Dendritic cell treated with granulocyte-macrophage colony-stimulating factor and Interleukin-4, amounts not matched to agents 40 ng/mL and 50 ng/mL, for 4 days (primary cell): ENCODE data around the gene CACNA1C.

Experiments
- H3K27ac Mint-ChIP-seq: one replicate; pipeline ENCODE4 v1.8.0; 2022; ENCODE audit warnings: mild to moderate bottlenecking, mixed read lengths
- H3K27me3 Mint-ChIP-seq: one replicate; pipeline ENCODE4 v1.8.0; 2022; ENCODE audit warnings: mild to moderate bottlenecking, mixed read lengths
- H3K36me3 Mint-ChIP-seq: one replicate; pipeline ENCODE4 v1.8.0; 2022; ENCODE audit warnings: low read depth, mixed read lengths
- H3K4me1 Mint-ChIP-seq: one replicate; pipeline ENCODE4 v1.8.0; 2022; ENCODE audit warnings: low read depth, mixed read lengths
- H3K4me3 Mint-ChIP-seq: one replicate; pipeline ENCODE4 v1.8.0; 2022; ENCODE audit warnings: mild to moderate bottlenecking, moderate library complexity, mixed read lengths
- H3K9me3 Mint-ChIP-seq: one replicate; pipeline ENCODE4 v1.8.0; 2022; ENCODE audit warnings: mixed read lengths
- intact Hi-C: fragments of 100-400 bp; cut with micrococcal nuclease; formaldehyde crosslinking; loops from one replicate; pipeline ENCODE4 v1.15.0; 2022

Gene CACNA1C

GRCh38 chr12:2195085-2195484 is 142.3 kb downstream of the CACNA1C start:
- peaks cover 8% of the 10 kb centered on the region for H3K4me1 Mint-ChIP-seq
- H3K9me3 Mint-ChIP-seq: no peaks in the 10 kb centered on the region
- H3K36me3 Mint-ChIP-seq: no peaks in the 10 kb centered on the region
- H3K27me3 Mint-ChIP-seq: no peaks in the 10 kb centered on the region
- H3K4me3 Mint-ChIP-seq: no peak overlapping the region
- intact Hi-C loops: no loop called here
- no peak overlapping the region for H3K27ac Mint-ChIP-seq

DNA sequence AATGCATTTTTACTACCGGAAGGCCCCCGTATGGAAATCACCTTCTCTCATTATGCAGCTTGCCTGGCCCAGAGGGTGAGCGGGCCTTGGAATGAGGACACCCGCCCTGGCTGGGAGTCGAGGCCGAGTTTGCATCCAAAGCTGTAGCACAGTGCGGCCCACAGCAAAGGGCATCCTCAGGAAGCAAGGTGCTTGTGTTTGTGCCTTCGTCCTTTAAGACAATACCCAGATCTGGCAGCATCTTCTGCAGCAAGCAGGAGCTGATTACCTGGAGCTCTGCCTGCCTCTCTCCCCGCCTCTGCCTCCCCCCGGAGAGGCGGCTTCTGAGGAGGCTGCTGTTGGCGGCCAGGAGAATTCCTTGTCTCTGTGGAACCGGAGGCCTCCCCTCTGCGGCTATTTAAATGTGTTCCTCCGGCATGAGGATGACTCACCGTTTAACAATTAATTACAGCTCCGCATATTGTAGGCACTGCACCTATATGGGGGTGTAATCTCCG is 145.3 kb downstream of the CACNA1C start:
- intact Hi-C loops: no loop called here
- H3K27me3 Mint-ChIP-seq: no peaks in the 10 kb centered on the region
- no peak overlapping the region for H3K4me3 Mint-ChIP-seq
- H3K4me1 Mint-ChIP-seq: peaks cover 8% of the 10 kb centered on the region
- no peaks in the 10 kb centered on the region for H3K9me3 Mint-ChIP-seq
- H3K27ac Mint-ChIP-seq: no peak overlapping the region
- no peaks in the 10 kb centered on the region for H3K36me3 Mint-ChIP-seq

GRCh38 chr12:2198542-2198941 is 145.8 kb downstream of the CACNA1C start:
- peaks cover 8% of the 10 kb centered on the region for H3K4me1 Mint-ChIP-seq
- H3K27me3 Mint-ChIP-seq: no peaks in the 10 kb centered on the region
- no peaks in the 10 kb centered on the region for H3K36me3 Mint-ChIP-seq
- no peak overlapping the region for H3K27ac Mint-ChIP-seq
- no peak overlapping the region for H3K4me3 Mint-ChIP-seq
- intact Hi-C loops: no loop called here
- no peaks in the 10 kb centered on the region for H3K9me3 Mint-ChIP-seq

DNA sequence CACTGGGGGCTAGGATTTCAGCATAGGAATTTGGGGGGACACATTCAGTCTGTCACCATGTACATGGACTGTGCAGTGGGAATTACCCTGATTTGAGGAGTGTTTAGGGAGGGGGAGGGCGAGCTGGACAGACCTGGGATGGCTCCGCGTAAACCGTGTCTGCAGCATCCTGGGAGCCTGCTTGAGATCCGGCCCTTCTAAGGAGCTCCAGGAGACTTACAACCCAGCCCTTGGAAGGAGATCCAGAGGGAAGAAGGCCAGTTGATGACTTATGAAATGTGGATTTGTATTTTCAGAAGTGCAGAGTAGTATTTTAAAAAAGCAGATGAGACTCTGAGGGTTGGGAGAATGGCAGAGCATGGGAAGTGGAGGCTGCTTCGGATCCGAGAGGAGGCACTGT is 153.2 kb downstream of the CACNA1C start:
- no peaks in the 10 kb centered on the region for H3K9me3 Mint-ChIP-seq
- H3K4me1 Mint-ChIP-seq: no peaks in the 10 kb centered on the region
- H3K27ac Mint-ChIP-seq: no peak overlapping the region
- intact Hi-C loops: no loop called here
- no peaks in the 10 kb centered on the region for H3K27me3 Mint-ChIP-seq
- no peak overlapping the region for H3K4me3 Mint-ChIP-seq
- no peaks in the 10 kb centered on the region for H3K36me3 Mint-ChIP-seq

DNA sequence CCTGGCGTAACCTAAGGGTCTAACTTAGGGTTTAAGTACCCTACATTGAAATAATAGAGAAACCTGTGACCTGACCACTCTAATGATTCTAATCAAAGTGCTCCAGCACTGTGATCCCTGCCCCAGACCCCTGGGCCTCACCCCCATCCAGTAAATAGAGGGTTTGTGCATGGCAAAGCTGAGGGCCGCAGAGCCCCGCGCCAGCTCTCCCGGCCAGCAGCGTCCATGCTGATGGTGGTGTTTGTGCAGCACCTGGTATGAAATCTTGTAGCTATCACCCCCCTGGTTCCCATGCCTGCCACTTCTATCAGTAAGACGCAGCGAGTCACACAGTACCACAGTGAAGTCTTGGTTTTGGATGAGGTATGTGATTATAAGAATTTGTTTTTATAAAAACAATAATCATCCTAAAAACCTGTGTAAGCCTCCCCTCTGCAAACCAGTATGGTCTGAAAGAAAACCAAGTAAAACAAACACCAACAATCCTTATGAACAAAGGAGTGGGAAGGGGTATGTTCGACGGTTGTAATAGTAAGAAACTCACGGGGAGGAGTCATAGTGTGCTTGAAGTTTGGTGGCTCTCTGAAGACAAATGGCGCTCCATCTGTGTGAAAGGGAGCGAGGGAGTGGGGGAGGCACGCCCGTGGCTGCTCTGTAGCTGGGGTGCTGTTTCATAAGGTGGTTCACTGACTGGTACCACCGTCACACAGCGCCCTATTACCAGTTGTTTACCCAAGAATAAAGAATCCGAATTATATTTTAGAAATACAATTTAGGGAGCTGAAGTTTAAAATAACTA is 156.2 kb downstream of the CACNA1C start:
- no peaks in the 10 kb centered on the region for H3K36me3 Mint-ChIP-seq
- no peaks in the 10 kb centered on the region for H3K9me3 Mint-ChIP-seq
- no peaks in the 10 kb centered on the region for H3K4me1 Mint-ChIP-seq

DNA sequence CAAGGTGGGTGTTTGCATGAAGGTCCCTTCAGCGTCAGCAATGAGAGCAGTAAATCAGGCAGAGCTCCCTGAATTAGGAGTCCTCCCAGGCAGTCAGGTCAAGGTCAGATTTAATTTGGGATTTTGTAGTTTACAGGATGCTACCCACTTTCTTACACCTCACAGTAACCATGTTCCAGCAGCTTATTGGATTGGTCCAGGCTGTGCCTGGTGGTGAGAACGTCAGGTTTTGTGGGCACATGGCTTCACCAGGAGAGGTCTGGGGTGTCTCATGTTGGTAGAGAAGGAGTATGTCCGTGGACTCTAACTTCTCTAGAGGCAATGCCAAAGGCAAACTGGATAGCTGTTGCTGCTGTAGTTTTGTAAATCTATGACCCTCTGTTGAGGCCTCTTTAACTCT is 158.3 kb downstream of the CACNA1C start:
- H3K4me1 Mint-ChIP-seq: no peaks in the 10 kb centered on the region
- intact Hi-C loops: no loop called here
- H3K4me3 Mint-ChIP-seq: no peak overlapping the region
- peaks cover 5% of the 10 kb centered on the region for H3K27me3 Mint-ChIP-seq
- no peaks in the 10 kb centered on the region for H3K9me3 Mint-ChIP-seq
- H3K36me3 Mint-ChIP-seq: no peaks in the 10 kb centered on the region
- H3K27ac Mint-ChIP-seq: no peak overlapping the region

More for the DNA sequence above, 156.2 kb downstream of the CACNA1C start:
- Mint-ChIP-seq H3K27ac (no peak overlapping the region), H3K27me3 (peaks cover 5% of the 10 kb centered on the region), H3K4me3 (no peak overlapping the region)
- intact Hi-C loops: no loop called here

GRCh38 chr12:2212537-2212936 is 159.8 kb downstream of the CACNA1C start:
- Mint-ChIP-seq H3K4me3 (no peak overlapping the region), H3K4me1 (no peaks in the 10 kb centered on the region), H3K36me3 (no peaks in the 10 kb centered on the region), H3K27ac (no peak overlapping the region), H3K27me3 (peaks cover 5% of the 10 kb centered on the region), H3K9me3 (no peaks in the 10 kb centered on the region)
- intact Hi-C loops: no loop called here

DNA sequence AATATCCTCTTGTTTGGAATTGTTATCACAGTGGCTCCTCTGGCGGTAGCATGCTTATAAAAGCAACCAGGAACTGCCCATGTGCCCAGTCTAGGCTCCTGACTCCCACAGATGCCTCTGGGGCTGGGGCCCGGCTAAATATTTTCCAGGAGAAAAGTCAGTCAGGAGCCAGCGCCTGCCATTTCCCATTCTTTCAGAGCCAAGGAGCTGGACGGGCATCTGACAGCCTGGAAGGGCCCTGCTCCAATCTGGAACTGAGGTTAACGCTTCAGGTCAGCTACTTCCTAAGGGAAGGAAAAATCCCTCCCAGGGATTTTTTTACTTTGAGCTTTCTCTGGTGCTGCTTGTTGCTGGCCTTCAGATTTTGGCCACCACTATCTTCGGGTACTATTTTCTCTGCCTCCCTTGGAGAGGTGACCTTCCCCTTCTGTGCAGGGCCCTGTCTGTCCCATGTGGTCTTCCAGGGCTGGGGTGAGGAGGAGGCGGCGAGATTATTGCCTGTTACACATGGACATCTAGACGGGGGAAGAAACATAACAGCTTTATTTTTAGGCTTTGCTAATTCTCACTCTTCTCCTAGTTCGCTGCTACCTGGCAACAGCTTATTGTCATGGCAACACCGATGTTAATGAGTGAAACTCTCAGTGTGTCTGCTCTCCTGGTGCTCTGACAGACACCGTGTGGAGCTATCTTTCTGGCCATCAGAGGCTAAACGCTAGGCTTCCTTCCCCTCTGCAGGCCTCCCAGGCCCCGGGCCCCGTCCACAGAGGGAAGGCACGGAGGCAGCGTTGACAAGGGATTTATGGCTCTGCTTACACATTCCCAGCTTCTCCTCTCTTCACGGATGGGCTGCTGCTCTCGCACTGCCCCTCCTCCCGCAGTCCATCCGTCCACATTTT is 160.4 kb downstream of the CACNA1C start:
- intact Hi-C loops: no loop called here
- Mint-ChIP-seq H3K27ac (no peak overlapping the region), H3K36me3 (no peaks in the 10 kb centered on the region), H3K4me3 (no peak overlapping the region), H3K9me3 (no peaks in the 10 kb centered on the region), H3K4me1 (no peaks in the 10 kb centered on the region), H3K27me3 (peaks cover 5% of the 10 kb centered on the region)

DNA sequence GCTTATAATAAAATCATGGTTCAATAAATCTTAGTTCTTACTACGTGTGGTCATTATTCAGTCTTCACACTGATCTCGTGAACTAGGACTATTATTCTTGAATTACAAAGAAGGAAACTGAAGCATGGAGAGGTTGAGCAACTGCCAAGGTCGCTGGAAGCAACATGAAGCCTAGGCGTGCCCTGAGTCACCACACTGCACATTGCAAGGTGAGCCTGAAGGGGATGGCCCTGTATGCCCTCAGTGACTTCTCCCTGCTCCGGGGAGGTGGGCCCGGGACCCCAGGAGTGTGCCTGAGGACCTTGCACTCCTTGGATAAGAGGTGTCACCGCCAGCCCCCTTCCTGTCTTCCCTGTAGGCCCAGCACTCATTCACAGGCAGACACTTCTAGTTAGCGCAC is 161.6 kb downstream of the CACNA1C start:
- Mint-ChIP-seq H3K4me1 (no peaks in the 10 kb centered on the region), H3K36me3 (no peaks in the 10 kb centered on the region), H3K4me3 (no peak overlapping the region), H3K27me3 (peaks cover 5% of the 10 kb centered on the region), H3K27ac (no peak overlapping the region), H3K9me3 (no peaks in the 10 kb centered on the region)
- intact Hi-C loops: no loop called here

DNA sequence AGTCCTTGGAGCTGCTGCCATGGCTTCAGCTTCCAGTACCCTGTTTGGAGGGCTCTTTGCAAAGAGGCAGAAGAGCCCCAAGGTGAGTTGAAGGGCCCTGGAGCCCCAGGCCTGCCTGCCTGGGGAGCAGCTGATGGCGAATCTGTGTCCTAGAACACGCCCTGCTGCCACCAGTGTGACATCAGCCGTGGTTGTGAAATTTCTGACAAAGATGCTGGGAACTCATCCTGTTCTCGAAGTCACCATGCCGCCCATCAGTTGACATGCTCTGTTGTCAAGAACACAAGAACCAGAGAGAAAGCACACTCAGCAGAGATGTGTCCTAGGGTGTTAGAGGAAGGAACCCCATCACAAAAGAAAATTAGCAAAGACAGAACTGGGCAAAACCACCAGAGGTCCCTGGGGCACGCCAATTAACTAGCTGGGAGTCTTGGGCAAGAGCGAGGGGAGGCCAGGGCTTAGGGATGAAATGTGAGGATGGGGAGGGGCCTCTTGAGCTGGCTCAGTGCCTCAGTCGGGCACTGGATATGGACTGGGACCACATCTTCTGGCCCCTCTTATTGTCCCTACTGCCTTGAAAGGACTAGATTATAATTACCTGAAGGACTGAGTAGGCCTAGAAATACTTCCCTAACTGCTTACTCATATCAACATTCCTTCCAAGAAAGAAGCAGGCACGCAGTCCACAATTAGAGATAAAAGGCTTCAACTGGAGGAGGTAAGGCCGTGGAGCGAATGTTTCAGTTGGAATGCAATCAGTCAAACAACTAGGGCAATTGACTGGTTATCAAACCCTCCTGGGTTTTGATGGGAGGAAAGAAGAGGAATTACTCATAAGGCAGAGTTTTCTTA is 163.1 kb downstream of the CACNA1C start:
- Mint-ChIP-seq H3K27me3 (peaks cover 5% of the 10 kb centered on the region), H3K36me3 (no peaks in the 10 kb centered on the region), H3K9me3 (no peaks in the 10 kb centered on the region), H3K27ac (no peak overlapping the region), H3K4me1 (no peaks in the 10 kb centered on the region), H3K4me3 (no peak overlapping the region)
- intact Hi-C loops: no loop called here

DNA sequence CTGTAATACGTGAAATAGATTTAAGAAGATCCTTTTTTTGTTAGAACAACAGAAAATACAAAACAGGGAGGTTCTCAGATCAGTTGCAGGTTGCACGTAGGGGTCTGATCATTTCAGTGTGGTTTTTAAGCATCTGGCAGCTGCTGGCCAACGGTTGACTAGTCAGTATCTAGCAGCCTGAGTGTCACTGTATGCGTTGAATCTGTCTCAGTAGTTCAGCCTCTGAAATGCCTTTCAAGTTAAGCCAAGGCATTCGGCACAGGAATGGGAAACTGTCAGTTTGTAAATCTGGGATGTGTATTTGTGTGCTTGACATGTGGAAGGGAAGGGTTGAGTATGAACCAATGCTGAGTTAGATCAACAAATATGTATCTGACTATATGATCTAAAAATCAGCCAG is 165.9 kb downstream of the CACNA1C start:
- Mint-ChIP-seq H3K4me3 (no peak overlapping the region), H3K27ac (no peak overlapping the region), H3K4me1 (no peaks in the 10 kb centered on the region), H3K27me3 (peaks cover 2% of the 10 kb centered on the region), H3K9me3 (no peaks in the 10 kb centered on the region), H3K36me3 (no peaks in the 10 kb centered on the region)
- intact Hi-C loops: no loop called here

DNA sequence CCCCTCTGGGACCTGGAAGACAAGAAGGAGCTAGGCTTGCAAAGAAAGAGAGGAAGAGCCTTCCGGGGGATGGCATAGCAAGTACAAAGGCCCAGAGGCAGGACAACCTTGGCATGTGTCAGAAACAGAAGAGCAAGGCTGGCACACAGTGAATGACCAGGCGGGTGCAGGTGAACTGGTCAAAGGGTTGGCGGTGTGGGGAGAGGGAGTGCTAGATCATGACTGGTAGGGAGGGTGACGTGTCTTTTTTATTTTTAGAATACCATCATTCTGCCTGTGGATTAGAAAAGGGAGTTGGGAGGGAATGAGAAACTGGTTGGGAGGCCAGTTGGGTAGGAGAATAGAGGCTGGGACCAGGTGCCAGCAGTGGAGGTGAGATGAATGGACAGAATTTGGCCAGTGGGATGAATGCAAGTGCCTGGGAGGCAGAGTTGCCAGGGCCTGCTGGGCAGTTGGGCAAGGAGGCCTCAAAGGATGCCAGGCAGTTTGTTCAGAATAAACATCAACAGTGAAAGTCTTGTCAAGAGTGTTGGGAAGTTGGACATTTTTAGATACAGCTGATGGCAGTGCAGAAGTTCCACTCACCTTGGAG is 168.3 kb downstream of the CACNA1C start:
- intact Hi-C loops: no loop called here
- no peaks in the 10 kb centered on the region for H3K9me3 Mint-ChIP-seq
- H3K4me1 Mint-ChIP-seq: no peaks in the 10 kb centered on the region
- H3K4me3 Mint-ChIP-seq: no peak overlapping the region
- no peak overlapping the region for H3K27ac Mint-ChIP-seq
- H3K36me3 Mint-ChIP-seq: no peaks in the 10 kb centered on the region
- H3K27me3 Mint-ChIP-seq: no peaks in the 10 kb centered on the region

- Mint-ChIP-seq H3K4me3 (no peak overlapping the region), H3K27me3 (peaks cover 3% of the 10 kb centered on the region), H3K9me3 (no peaks in the 10 kb centered on the region), H3K27ac (no peak overlapping the region), H3K4me1 (no peaks in the 10 kb centered on the region), H3K36me3 (no peaks in the 10 kb centered on the region)
- intact Hi-C loops: no loop called here
These were observed 169.9 kb downstream of the CACNA1C start for GRCh38 chr12:2222691-2223090.
